ENCODE results near the gene IQUB.

The IQUB gene

DNA sequence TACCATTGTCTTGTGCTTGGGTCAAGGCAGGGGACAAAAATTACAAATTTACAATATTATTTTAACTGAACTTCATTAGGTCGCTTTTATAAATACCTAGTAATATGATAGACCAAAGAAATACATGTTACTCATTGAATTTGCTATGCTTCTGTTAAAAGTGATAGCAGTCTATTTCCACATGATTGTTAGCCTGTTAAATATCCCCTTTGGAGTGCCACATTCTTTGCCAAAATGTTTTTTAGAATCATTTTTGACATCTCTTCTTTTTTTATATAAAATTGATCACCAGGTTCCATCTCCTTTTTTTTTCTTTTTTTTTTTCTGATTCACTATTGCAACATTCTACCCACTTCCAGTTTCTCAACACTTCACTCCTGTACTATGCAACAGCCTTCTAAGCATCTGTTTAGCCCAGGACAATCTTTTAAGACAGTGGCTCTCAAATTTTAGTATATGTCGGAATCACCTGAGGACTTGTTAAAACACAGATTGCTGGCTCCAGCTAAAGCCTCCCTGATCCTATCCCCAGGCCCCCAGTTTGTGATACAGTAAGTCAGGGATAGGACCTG, 39.6 kb upstream of the IQUB start:
- no peak for DNase-seq
- H3K27me3 ChIP-seq: no peaks in the 10 kb centered on the region
- H3K36me3 ChIP-seq: no peaks in the 10 kb centered on the region
- TF ChIP-seq CTCF (IDR thresholded peaks at IDR 0.05): no peak
- H3K4me3 ChIP-seq: no peak overlapping the region
- no peaks in the 10 kb centered on the region for H3K4me1 ChIP-seq
- H3K9me3 ChIP-seq: no peaks in the 10 kb centered on the region
- intact Hi-C loops (cut with DNase I; ENCODE audit: low total_unique reads): no loop called here
- H3K27ac ChIP-seq: no peak overlapping the region

- intact Hi-C loops (cut with DNase I; ENCODE audit: low total_unique reads): no loop called here
- no peak for DNase-seq
- Histone ChIP-seq H3K36me3 (no peaks in the 10 kb centered on the region), H3K4me3 (no peak overlapping the region), H3K27me3 (no peaks in the 10 kb centered on the region), H3K27ac (no peak overlapping the region), H3K4me1 (no peaks in the 10 kb centered on the region), H3K9me3 (no peaks in the 10 kb centered on the region)
- no peak for TF ChIP-seq CTCF (IDR thresholded peaks at IDR 0.05)
Observed at GRCh38 chr7:123573341-123573740, 38.9 kb upstream of the IQUB start.

DNA sequence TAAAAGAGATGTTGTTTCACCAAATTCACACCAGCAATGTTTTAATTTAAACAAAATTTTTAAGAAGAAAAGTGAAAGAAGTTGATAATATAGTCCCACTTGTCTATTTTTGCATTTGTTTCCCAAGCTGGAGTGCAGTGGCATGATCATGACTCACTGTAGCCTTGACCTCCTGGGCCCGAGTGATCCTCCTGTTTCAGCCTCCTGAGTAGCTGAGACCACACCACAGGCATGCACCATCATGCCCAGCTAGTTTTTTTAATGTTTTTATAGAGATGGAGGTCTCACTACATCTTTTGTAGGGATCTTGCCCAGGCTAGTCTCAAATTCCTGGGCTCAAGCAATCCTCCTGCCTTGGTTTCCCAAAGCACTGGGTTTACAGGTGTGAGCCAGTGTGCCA, 37.3 kb upstream of the IQUB start:
- no peaks in the 10 kb centered on the region for H3K4me1 ChIP-seq
- TF ChIP-seq CTCF (IDR thresholded peaks at IDR 0.05): no peak
- no peak overlapping the region for H3K27ac ChIP-seq
- H3K9me3 ChIP-seq: no peaks in the 10 kb centered on the region
- no peak overlapping the region for H3K4me3 ChIP-seq
- intact Hi-C loops (cut with DNase I; ENCODE audit: low total_unique reads): no loop called here
- no peak for DNase-seq
- no peaks in the 10 kb centered on the region for H3K27me3 ChIP-seq
- no peaks in the 10 kb centered on the region for H3K36me3 ChIP-seq

GRCh38 chr7:123571187-123571586, 36.8 kb upstream of the IQUB start:
- no peak for DNase-seq
- Histone ChIP-seq H3K27ac (no peak overlapping the region), H3K4me1 (no peaks in the 10 kb centered on the region), H3K9me3 (no peaks in the 10 kb centered on the region), H3K4me3 (no peak overlapping the region), H3K36me3 (no peaks in the 10 kb centered on the region), H3K27me3 (no peaks in the 10 kb centered on the region)
- TF ChIP-seq CTCF (IDR thresholded peaks at IDR 0.05): no peak
- intact Hi-C loops (cut with DNase I; ENCODE audit: low total_unique reads): no loop called here

GRCh38 chr7:123570390-123571182, 36.2 kb upstream of the IQUB start:
- Histone ChIP-seq H3K27me3 (no peaks in the 10 kb centered on the region), H3K4me1 (no peaks in the 10 kb centered on the region), H3K4me3 (no peak overlapping the region), H3K27ac (no peak overlapping the region), H3K9me3 (no peaks in the 10 kb centered on the region), H3K36me3 (no peaks in the 10 kb centered on the region)
- TF ChIP-seq CTCF (IDR thresholded peaks at IDR 0.05): no peak
- intact Hi-C loops (cut with DNase I; ENCODE audit: low total_unique reads): no loop called here
- no peak for DNase-seq

All from tibial artery (tissue), 4 donors.